Cerebellar cortex (tissue), 1 donor: Measurements from ENCODE around the gene SNX33.
"Not testable (repeated sequence)": the region's sequence is repeated elsewhere in the genome, so short reads cannot be mapped to it uniquely, and the experiment has no call there.

Source experiments
- DNase-seq: peaks from one replicate; pipeline ENCODE4 v3.0.0-alpha.2; 2015; ENCODE audit warnings: low spot score

The SNX33 gene

DNA sequence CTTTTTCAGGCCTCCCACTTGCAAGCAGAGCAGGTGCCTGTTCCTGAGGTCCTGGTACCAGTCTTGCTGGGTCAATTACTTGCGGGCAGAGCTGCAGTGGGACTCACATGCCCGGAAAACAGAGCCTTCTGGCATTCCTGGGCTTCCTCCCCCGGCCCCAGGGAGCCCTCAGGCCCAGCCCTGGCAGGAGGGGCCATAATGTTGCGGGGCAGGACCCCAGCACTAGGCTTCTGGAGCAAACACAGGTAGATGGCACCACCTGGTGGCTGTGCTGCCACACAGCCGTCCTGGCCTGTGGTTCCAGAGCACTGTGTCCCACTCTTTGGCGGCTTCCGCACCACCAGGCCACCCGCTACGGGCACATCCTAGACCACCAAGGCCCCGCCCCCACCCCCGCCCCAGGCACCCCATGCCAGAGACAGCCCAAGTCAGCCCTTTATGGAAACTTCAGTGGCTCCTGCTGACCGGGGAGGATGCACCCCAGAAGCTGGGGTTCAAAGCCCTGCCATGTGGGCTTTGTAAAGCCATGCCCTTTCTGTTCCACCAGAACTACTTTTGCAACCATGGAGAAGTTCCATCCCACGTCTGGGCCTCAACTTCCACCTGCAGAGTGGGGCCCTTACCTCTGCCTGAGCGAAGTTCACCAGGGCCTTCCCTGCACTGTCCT, 36.1 kb downstream of the SNX33 start:
- peak; percentile 70 for DNase-seq

GRCh38 chr15:75684648-75685047, 36.9 kb downstream of the SNX33 start:
- DNase-seq = no peak

GRCh38 chr15:75685195-75685594, 37.5 kb downstream of the SNX33 start:
- DNase-seq = no peak

GRCh38 chr15:75686212-75686642, 38.5 kb downstream of the SNX33 start:
- DNase-seq = peak; percentile 37

GRCh38 chr15:75687486-75688277, 40.0 kb downstream of the SNX33 start:
- no peak for DNase-seq

GRCh38 chr15:75688278-75688557, 40.5 kb downstream of the SNX33 start:
- DNase-seq = no peak

DNA sequence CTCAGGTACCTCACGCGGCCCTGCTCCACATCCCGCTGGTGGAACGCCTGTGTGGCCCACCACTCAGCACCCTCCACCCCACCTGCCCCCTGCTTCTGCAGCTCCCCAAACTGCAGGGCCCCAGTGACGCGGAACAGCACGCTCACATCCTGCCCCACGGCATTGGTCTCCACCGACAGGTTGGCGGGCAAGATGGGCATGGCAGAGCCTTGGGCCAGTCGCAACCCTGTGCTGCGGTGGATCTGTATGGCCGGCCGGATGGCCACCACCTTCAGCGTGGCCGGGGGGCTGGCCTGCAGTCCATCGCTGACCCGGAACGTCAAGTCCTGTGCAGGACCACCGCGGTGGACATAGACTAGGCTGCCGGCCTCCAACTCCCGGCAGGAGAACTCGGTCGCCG, 41.1 kb downstream of the SNX33 start:
- no peak for DNase-seq

DNA sequence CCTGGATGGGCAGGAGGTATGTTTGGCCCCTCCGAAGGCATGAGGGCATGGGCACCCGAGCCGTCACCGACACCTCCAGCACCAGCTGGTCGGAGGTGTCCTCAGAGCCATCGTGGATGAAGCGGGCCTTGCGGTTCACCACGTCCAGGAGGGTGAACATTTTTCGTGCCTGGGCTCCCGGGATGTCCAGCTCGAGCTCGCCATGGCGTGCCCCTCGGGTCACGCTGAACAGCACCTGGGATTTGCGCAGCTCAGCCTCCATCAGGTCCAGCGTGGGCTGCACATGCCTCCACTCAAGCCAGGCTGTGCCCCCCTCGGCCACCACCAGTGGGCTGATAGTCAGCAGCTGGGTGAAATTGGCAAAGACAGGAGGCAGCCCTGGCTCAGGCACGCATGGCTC, 41.7 kb downstream of the SNX33 start:
- not testable (repeated sequence) for DNase-seq

DNA sequence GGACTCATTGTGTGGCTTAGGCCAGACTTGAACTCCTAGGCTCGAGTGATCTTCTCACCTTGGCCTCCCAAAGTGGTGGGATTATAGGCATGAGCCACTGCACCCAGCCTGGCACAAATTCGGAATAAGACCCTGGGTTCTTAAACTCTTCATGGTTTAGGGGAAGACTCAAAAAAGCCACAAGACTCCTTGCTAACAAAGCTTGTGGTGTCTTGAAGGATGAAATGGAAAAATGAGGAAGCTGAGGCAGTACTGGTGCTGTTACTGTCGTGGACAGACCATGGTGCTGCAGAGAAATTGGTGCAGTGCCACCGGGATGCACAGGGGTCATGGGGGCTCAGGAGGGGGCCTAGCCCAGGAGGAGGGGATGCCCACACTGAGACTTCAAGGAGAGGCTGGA, 44.6 kb downstream of the SNX33 start:
- not testable (repeated sequence) for DNase-seq

GRCh38 chr15:75693028-75693427, 45.3 kb downstream of the SNX33 start:
- DNase-seq = not testable (repeated sequence)

GRCh38 chr15:75693501-75694240, 46.0 kb downstream of the SNX33 start:
- DNase-seq = no peak

- peak; percentile 81 for DNase-seq
Observed at GRCh38 chr15:75694241-75695182, 46.8 kb downstream of the SNX33 start.

- no peak for DNase-seq
Observed at GRCh38 chr15:75695220-75695619, 47.5 kb downstream of the SNX33 start.

GRCh38 chr15:75695634-75696310, 48.1 kb downstream of the SNX33 start:
- no peak for DNase-seq

GRCh38 chr15:75696311-75696720, 48.6 kb downstream of the SNX33 start:
- no peak for DNase-seq

- no peak for DNase-seq
Observed at GRCh38 chr15:75696854-75697259, 49.1 kb downstream of the SNX33 start.

GRCh38 chr15:75697523-75697922, 49.8 kb downstream of the SNX33 start:
- no peak for DNase-seq

DNA sequence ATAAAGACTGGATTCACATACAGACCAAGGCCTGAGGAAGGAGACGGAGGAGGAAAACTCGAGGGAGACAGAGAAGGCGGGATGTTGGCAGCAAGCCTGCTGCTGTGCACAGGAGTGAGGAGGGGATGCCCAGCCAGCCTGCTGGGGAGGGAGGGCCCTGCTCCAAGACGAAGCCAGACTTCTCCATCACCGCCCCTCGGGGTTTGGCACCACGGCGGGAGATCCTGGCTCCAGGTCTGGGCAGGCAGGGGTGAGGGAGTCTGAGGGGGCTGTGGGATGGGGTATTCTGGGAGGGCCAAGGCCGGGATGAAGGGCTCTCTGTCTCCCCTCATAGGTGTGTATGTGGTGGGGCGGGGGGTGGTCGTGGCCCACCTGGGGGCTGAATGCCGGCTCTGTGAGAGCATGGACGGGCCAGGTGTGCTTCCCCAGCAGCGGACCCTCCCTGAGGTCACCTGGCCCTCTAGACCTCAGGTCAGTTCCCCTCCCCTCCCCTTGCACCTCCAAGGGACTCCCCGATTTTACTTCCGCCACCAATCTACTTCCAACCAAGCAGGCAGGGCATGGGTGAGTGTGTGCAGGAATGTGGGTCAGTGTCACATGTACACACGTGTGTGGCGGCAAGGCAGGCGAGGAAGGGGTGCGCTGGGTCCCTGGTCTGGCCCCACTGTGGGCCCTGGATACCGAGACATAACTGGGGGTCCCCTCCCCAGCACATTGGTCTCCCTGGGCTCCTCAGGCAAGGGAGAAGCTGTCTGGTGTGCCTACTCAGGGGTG, 50.4 kb downstream of the SNX33 start:
- DNase-seq = not testable (repeated sequence)

GRCh38 chr15:75699517-75699916, 51.8 kb downstream of the SNX33 start:
- not testable (repeated sequence) for DNase-seq
